ENCODE measurements around the gene ABHD3. TPM values are rescaled to one million over a fixed set of nuclear protein-coding genes. Genes with fewer than 3 reads are reported as not detected.
A peak's percentile ranks its signal among the peaks of the same experiment; 100 is the strongest.
"Not testable (repeated sequence)": the region's sequence is repeated elsewhere in the genome, so short reads cannot be mapped to it uniquely, and the experiment has no call there.

The ABHD3 gene
- total RNA-seq, 4 donors from 2014 or later = 3.8 to 4.5 (median 4.2) TPM

DNA sequence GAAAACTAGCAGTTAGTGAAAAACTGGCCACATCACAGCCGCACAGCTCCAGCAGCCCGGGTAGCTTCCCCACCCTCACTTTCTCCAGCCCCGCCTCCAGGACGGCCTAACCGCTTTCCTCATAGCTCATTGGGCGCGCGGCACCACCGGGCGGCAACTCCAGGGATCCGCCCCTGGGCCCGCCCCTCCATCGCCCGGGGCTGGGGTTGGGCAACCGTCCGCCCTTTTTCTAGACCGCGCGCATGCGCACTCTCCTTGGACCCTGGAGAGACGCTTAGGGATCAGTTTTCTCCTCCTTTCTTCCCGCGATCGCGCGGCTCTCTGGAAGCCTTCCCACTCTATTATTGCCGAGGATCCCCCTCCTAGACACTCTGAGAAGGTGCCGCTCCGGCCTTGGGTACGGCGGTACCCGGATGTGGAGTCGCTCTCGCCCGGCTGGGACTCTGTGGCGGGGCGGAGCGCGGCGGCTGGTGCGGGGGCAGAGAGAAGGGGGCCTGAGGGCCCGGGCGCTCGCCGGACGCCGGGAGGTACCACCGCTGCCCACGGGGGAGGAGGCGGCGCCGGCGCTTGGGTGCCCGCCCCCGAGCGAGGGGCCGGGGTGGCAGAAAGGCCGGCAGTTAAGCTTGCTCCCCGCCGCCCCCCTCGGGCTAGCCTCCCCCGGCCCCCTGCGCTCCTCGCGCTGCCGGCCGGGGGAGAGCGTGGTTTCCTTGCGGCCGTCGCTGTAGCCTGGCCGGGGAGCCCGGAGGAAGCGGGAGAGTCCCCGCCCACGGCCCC lies 36.2 kb upstream of the ABHD3 start, which contains the start of gene MIB1:
Gene MIB1, plus strand, starts transcription at position 255 of the 774 bp plus-strand sequence. CDS start 792 bp downstream, outside the sequence.
- DNase-seq = peak; percentile 96 to 97
- peaks cover 30 to 37% of the 10 kb centered on the region in 2 donors for H3K4me1 ChIP-seq
- peak within 1 kb of the TSS; percentile 92 to 99 (median 96) for H3K27ac ChIP-seq
- intact Hi-C loops (cut with DNase I; ENCODE audit: low total_unique reads) = loop anchor here (1.0 to 2.0 kb wide), 3 partner anchors 36 to 632 kb away; partner anchors contain the start of genes ABHD3 and ESCO1
- H3K36me3 ChIP-seq = no peaks in the 10 kb centered on the region
- in situ Hi-C loops (cut with MboI; ENCODE audit: low sequenced_read_pairs in 4 of 4) = no loop called here
- no peaks in the 10 kb centered on the region for H3K27me3 ChIP-seq
- H3K9me3 ChIP-seq = no peaks in the 10 kb centered on the region
- peak within 1 kb of the TSS; percentile 65 to 97 (median 81) for H3K4me3 ChIP-seq
- ATAC-seq = peak; percentile 91 to 94
- TF ChIP-seq CTCF (IDR thresholded peaks at IDR 0.05 in 4 of 5, conservative IDR thresholded peaks at IDR 0.05 in 1 of 5) (peak in 1 of 5 experiments; percentile 2), POLR2A (IDR thresholded peaks at IDR 0.05) (peak; percentile 84 to 88)

DNA sequence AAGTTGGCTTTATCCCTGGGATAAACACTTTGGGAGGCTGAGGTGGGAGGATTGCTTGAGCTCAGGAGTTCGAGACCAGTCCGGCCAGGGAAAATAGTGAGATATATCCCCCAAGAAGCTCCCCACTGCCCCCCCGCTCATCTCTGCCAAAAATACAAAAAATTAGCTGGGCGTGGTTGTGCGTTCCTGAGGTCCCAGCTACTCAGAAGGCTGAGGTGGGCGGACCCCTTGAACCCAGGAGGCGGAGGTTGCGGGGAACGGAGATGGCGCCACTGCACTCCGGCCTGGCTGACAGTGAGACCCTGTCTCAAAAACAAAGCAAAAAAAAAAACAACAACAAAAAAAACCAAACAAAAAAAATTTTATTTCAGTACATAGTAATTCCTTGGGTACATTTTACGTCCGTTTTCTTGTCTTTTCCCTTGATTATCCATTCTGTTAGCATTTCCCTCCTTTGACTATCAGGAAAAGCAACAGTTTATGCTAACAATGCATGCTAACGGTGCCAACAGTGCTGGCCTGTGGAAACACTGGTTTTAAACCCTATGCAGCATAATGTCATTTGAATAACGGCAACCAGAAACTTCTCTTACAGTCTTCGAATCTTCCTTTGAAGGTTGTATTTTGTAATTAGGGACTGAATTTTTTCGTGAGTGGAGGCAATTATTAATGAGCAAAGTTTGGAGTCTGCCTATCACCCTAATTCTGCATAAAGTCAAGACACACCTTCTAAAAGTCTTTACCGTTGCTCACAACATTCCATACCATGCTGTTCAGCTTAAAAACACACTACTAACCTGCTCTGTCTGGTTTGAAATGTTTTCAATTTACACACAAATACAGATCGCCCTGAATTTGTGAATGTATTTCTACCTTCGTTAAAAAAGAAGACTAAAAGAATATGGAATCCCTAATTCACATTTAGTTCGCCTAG lies 35.3 kb upstream of the ABHD3 start:
- Histone ChIP-seq H3K27me3 (no peaks in the 10 kb centered on the region), H3K27ac (peak overlapping the region; percentile 92 to 99 (median 96)), H3K36me3 (no peaks in the 10 kb centered on the region), H3K9me3 (no peaks in the 10 kb centered on the region), H3K4me3 (peak overlapping the region; percentile 65 to 97 (median 81)), H3K4me1 (peaks cover 29 to 36% of the 10 kb centered on the region in 2 donors)
- no peak for DNase-seq
- ATAC-seq = peak; percentile 18 to 41
- intact Hi-C loops (cut with DNase I; ENCODE audit: low total_unique reads) = loop anchor here (1.0 to 2.0 kb wide), 3 partner anchors 36 to 631 kb away; partner anchors contain the start of genes ABHD3 and ESCO1
- in situ Hi-C loops (cut with MboI; ENCODE audit: low sequenced_read_pairs in 4 of 4) = loop anchor here in 1 of 4 donors (10.0 kb wide), 1 partner anchor 125 kb away; the partner anchor contains the start of gene SNRPD1
- no peak for TF ChIP-seq CTCF (IDR thresholded peaks at IDR 0.05 in 4 of 5, conservative IDR thresholded peaks at IDR 0.05 in 1 of 5)
- no peak for TF ChIP-seq POLR2A (IDR thresholded peaks at IDR 0.05)

GRCh38 chr18:21736926-21737325 lies 32.4 kb upstream of the ABHD3 start:
- intact Hi-C loops (cut with DNase I; ENCODE audit: low total_unique reads) = not testable (repeated sequence)

DNA sequence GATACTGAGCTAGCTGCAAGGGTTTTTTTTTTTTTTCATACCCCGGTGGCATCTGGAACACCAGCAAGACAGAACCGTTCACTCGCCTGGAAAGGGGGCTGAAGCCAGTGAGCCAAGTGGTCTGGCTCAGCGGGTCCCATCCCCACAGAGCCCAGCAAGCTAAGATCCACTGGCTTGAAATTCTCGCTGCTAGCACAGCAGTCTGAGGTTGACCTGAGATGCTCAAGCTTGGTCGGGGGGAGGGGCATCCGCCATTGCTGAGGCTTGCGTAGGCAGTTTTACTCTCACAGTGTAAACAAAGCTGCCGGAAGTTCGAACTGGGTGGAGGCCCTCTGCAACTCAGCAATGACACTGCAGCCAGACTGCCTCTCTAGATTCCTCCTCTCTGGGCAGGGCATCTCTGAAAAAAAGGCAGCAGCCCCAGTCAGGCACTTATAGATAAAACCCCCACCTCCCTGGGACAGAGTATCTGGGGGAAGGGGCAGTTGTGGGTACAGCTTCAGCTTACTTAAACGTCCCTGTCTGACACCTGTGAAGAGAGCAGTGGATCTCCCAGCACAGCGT lies 31.0 kb upstream of the ABHD3 start:
- H3K9me3 ChIP-seq = no peaks in the 10 kb centered on the region
- H3K27me3 ChIP-seq = no peaks in the 10 kb centered on the region
- no peak for ATAC-seq
- TF ChIP-seq POLR2A (IDR thresholded peaks at IDR 0.05) (no peak), CTCF (IDR thresholded peaks at IDR 0.05 in 4 of 5, conservative IDR thresholded peaks at IDR 0.05 in 1 of 5) (no peak)
- no peaks in the 10 kb centered on the region for H3K36me3 ChIP-seq
- intact Hi-C loops (cut with DNase I; ENCODE audit: low total_unique reads) (no loop called here), in situ Hi-C loops (cut with MboI; ENCODE audit: low sequenced_read_pairs in 4 of 4) (loop anchor here in 1 of 4 donors (10.0 kb wide), 1 partner anchor 121 kb away; the partner anchor contains the start of gene SNRPD1)
- DNase-seq = no peak
- H3K4me3 ChIP-seq = no peak overlapping the region
- peaks cover 5 to 8% of the 10 kb centered on the region in 2 donors for H3K4me1 ChIP-seq
- H3K27ac ChIP-seq = no peak overlapping the region

More at GRCh38 chr18:21736926-21737325, 32.4 kb upstream of the ABHD3 start:
- H3K27ac ChIP-seq, H3K4me1 ChIP-seq, ATAC-seq, H3K9me3 ChIP-seq, H3K27me3 ChIP-seq, H3K36me3 ChIP-seq, DNase-seq, H3K4me3 ChIP-seq: not testable (repeated sequence)
- in situ Hi-C loops (cut with MboI; ENCODE audit: low sequenced_read_pairs in 4 of 4) = loop anchor here in 1 of 4 donors (10.0 kb wide), 1 partner anchor 122 kb away; the partner anchor contains the start of gene SNRPD1

All from gastrocnemius medialis (tissue), 4 donors.